ENCODE measurements around the gene BST2.

BST2 gene

DNA sequence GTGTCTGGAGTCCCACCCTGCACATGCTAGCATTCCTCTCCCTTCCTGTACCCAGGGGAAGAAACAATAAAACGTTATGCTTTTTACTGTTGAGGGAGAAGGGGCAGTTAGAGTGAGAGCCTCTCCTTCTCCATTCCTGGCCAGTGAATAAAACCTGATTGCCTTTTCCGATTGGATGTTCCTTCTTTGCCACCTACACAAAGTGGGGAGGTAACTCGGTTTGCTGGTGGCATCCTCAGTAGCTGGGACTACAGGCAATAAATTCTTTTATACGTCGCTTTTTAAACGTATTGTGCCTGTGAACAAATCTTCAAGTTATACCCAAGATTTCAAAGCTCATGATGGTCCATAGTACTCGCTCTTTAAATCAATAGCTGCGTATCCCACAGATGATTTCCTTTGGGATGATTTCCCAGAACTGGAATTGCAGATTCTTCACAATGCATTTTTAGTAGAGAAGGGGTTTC lies 13.8 kb upstream of the BST2 start:
- Histone ChIP-seq H3K4me1 (ENCODE audit: control insufficient read depth in 1 of 2, insufficient read depth in 2 of 2, low read length in 2 of 2) (peaks cover 12 to 13% of the 10 kb centered on the region in 2 donors), H3K36me3 (ENCODE audit: control insufficient read depth in 1 of 2, insufficient read depth in 2 of 2, low read length in 2 of 2) (peaks cover 0 to 10% of the 10 kb centered on the region in 2 donors), H3K9ac (ENCODE audit: low read depth in 1 of 2, low read length in 2 of 2) (peak overlapping the region; percentile 41 to 63), H3K27ac (ENCODE audit: low read depth, low read length) (peak overlapping the region; percentile 34), H3K9me3 (ENCODE audit: control insufficient read depth in 1 of 2, low read length in 2 of 2) (no peaks in the 10 kb centered on the region), H3K27me3 (ENCODE audit: control insufficient read depth in 1 of 2, insufficient read depth in 2 of 2, low read length in 2 of 2) (no peaks in the 10 kb centered on the region), H3K4me3 (ENCODE audit: low read depth in 1 of 2, low read length in 2 of 2) (peak overlapping the region; percentile 69 to 78)

DNA sequence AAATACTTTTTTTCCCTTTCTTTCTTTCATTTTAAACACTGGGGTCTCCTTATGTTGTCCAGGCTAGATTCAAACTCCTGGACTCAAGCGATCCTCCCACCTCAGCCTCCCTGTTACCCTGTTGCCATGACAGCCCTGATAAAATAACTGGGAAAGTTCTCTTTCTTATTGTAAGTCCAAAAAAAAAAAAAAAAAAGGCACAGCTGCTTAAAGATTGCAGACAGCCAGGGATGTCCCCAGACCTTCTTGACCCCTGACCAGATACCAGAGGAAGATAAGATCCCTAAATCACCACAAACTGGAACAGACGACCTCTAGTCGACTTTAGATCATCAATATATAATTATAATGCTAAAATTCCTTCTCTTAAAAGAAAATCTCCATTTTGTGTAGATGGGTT lies 13.3 kb upstream of the BST2 start:
- H3K27ac ChIP-seq (ENCODE audit: low read depth, low read length) = no peak overlapping the region

DNA sequence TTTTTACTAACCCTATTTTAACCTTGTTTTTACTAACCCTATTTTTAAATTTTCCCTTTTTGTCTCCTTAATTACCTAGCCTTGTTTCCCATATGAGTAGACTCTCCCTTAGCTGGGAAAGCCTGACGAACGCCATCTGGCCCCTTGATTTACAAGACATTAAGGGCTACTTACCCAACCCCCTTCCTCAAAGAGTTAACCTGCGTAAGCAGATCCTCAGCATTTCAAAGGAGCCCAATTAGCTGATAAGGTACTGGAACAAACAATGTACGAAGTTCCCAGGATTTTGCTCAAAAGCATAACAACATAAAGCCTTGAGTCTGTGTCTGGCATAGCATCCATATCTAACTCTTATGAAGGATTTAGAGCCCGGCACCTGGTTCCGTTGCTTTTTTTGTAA lies 9.7 kb upstream of the BST2 start:
- H3K4me1 ChIP-seq (ENCODE audit: control insufficient read depth in 1 of 2, insufficient read depth in 2 of 2, low read length in 2 of 2) = peaks cover 6% of the 10 kb centered on the region in 2 donors
- H3K27ac ChIP-seq (ENCODE audit: low read depth, low read length) = no peak overlapping the region
- no peaks in the 10 kb centered on the region for H3K9me3 ChIP-seq (ENCODE audit: control insufficient read depth in 1 of 2, low read length in 2 of 2)
- H3K27me3 ChIP-seq (ENCODE audit: control insufficient read depth in 1 of 2, insufficient read depth in 2 of 2, low read length in 2 of 2) = no peaks in the 10 kb centered on the region
- H3K9ac ChIP-seq (ENCODE audit: low read depth in 1 of 2, low read length in 2 of 2) = no peak overlapping the region
- no peak overlapping the region for H3K4me3 ChIP-seq (ENCODE audit: low read depth in 1 of 2, low read length in 2 of 2)
- peaks cover 0 to 20% of the 10 kb centered on the region in 2 donors for H3K36me3 ChIP-seq (ENCODE audit: control insufficient read depth in 1 of 2, insufficient read depth in 2 of 2, low read length in 2 of 2)

More for the DNA sequence above, 13.3 kb upstream of the BST2 start:
- Histone ChIP-seq H3K27me3 (ENCODE audit: control insufficient read depth in 1 of 2, insufficient read depth in 2 of 2, low read length in 2 of 2) (no peaks in the 10 kb centered on the region), H3K9ac (ENCODE audit: low read depth in 1 of 2, low read length in 2 of 2) (no peak overlapping the region), H3K4me3 (ENCODE audit: low read depth in 1 of 2, low read length in 2 of 2) (peak overlapping the region; percentile 69 to 78), H3K9me3 (ENCODE audit: control insufficient read depth in 1 of 2, low read length in 2 of 2) (no peaks in the 10 kb centered on the region), H3K36me3 (ENCODE audit: control insufficient read depth in 1 of 2, insufficient read depth in 2 of 2, low read length in 2 of 2) (peaks cover 0 to 11% of the 10 kb centered on the region in 2 donors), H3K4me1 (ENCODE audit: control insufficient read depth in 1 of 2, insufficient read depth in 2 of 2, low read length in 2 of 2) (peaks cover 12 to 13% of the 10 kb centered on the region in 2 donors)

- Histone ChIP-seq H3K4me3 (ENCODE audit: low read depth in 1 of 2, low read length in 2 of 2) (no peak overlapping the region), H3K36me3 (ENCODE audit: control insufficient read depth in 1 of 2, insufficient read depth in 2 of 2, low read length in 2 of 2) (peaks cover 0 to 20% of the 10 kb centered on the region in 2 donors), H3K9me3 (ENCODE audit: control insufficient read depth in 1 of 2, low read length in 2 of 2) (no peaks in the 10 kb centered on the region), H3K27me3 (ENCODE audit: control insufficient read depth in 1 of 2, insufficient read depth in 2 of 2, low read length in 2 of 2) (no peaks in the 10 kb centered on the region), H3K27ac (ENCODE audit: low read depth, low read length) (no peak overlapping the region), H3K4me1 (ENCODE audit: control insufficient read depth in 1 of 2, insufficient read depth in 2 of 2, low read length in 2 of 2) (peaks cover 3 to 4% of the 10 kb centered on the region in 2 donors), H3K9ac (ENCODE audit: low read depth in 1 of 2, low read length in 2 of 2) (no peak overlapping the region)
These were observed 8.7 kb upstream of the BST2 start for GRCh38 chr19:17414097-17414496.

DNA sequence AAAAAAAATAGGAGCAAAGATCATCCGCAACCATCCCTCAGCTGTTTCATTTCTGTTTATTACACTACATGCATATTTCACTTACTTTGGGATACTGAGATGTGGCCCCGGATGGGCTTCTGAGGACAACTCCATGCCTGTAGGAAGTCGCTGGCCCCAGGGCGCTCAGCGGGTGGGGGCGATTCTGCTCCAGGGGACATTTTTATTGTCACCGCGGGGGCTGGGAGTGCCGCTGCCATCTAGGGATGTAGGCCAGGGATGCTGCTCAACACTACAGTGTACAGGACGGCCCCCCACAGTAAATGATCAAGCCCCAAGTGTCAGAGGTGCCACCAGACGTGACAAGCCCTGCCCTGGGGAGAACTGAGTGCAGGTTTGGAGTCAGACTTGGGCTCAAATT lies 6.4 kb upstream of the BST2 start:
- Histone ChIP-seq H3K4me3 (ENCODE audit: low read depth in 1 of 2, low read length in 2 of 2) (no peak overlapping the region), H3K36me3 (ENCODE audit: control insufficient read depth in 1 of 2, insufficient read depth in 2 of 2, low read length in 2 of 2) (peaks cover 0 to 20% of the 10 kb centered on the region in 2 donors), H3K27me3 (ENCODE audit: control insufficient read depth in 1 of 2, insufficient read depth in 2 of 2, low read length in 2 of 2) (no peaks in the 10 kb centered on the region), H3K27ac (ENCODE audit: low read depth, low read length) (no peak overlapping the region), H3K9me3 (ENCODE audit: control insufficient read depth in 1 of 2, low read length in 2 of 2) (no peaks in the 10 kb centered on the region), H3K9ac (ENCODE audit: low read depth in 1 of 2, low read length in 2 of 2) (no peak overlapping the region), H3K4me1 (ENCODE audit: control insufficient read depth in 1 of 2, insufficient read depth in 2 of 2, low read length in 2 of 2) (peaks cover 4 to 8% of the 10 kb centered on the region in 2 donors)

GRCh38 chr19:17409990-17410389 lies 4.6 kb upstream of the BST2 start:
- no peaks in the 10 kb centered on the region for H3K27me3 ChIP-seq (ENCODE audit: control insufficient read depth in 1 of 2, insufficient read depth in 2 of 2, low read length in 2 of 2)
- no peak overlapping the region for H3K27ac ChIP-seq (ENCODE audit: low read depth, low read length)
- H3K9me3 ChIP-seq (ENCODE audit: control insufficient read depth in 1 of 2, low read length in 2 of 2) = no peaks in the 10 kb centered on the region
- no peak overlapping the region for H3K9ac ChIP-seq (ENCODE audit: low read depth in 1 of 2, low read length in 2 of 2)
- peaks cover 20 to 21% of the 10 kb centered on the region in 2 donors for H3K4me1 ChIP-seq (ENCODE audit: control insufficient read depth in 1 of 2, insufficient read depth in 2 of 2, low read length in 2 of 2)
- H3K36me3 ChIP-seq (ENCODE audit: control insufficient read depth in 1 of 2, insufficient read depth in 2 of 2, low read length in 2 of 2) = peaks cover 0 to 20% of the 10 kb centered on the region in 2 donors
- H3K4me3 ChIP-seq (ENCODE audit: low read depth in 1 of 2, low read length in 2 of 2) = no peak overlapping the region

DNA sequence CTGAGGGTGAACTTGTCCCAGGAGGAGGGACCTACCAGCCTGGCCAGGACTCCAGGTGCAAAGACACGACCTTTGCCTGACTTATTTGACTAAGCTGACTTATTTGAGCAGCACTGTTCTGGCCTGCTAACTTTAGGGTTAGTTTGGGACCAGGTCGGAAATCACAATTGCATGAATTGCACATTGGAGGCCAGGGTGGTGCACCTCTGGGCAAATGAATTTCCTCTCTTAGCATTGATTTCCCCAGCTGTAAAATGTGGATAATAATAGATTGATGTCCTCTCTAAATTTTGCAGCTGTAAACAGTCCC lies 1.4 kb upstream of the BST2 start:
- H3K27ac ChIP-seq (ENCODE audit: low read depth, low read length) = peak overlapping the region; percentile 87
- H3K9ac ChIP-seq (ENCODE audit: low read depth in 1 of 2, low read length in 2 of 2) = peak overlapping the region; percentile 68 to 91
- peaks cover 23 to 28% of the 10 kb centered on the region in 2 donors for H3K4me1 ChIP-seq (ENCODE audit: control insufficient read depth in 1 of 2, insufficient read depth in 2 of 2, low read length in 2 of 2)

DNA sequence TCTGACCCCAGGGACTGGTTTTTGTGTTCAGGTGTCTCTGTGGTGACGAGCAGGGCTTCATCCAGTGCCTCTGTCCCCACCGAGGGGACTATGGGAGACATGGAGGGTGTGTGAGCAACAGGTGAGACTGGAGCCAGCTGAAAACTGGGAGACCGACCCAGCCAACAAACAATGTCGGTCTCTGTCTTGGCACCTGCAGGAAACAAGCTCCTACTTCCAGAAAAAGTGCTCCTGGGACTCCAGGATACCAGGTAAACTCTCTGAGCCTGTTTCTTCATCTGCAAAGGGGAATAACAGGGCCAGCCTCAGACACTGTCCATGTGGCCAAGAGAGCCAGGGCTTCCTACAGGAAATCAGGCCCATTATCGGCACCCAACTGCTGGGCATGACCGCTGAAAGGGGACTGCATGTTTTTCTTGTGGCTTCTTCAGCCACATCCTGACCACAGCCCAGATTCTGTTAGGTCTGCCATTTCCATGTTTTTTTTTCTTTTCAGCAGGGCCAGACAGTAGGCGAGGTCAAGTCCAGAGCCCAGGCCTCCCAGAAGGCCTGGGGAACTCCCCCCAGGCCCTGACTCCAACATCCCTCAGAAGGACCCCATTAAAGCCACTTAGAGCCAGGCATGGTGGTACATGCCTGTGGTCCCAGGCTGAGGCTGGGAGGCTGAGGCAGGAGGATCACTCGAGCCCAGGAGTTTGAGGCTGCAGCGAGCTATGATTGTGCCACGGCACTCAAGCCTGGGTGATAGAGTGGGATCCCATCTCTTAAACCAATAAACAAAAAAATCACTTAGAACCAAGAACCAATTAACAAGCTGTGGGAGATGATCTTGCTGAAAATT lies 836 bp upstream of the BST2 start:
- Histone ChIP-seq H3K4me3 (ENCODE audit: low read depth in 1 of 2, low read length in 2 of 2) (peak overlapping the region; percentile 68 to 80), H3K36me3 (ENCODE audit: control insufficient read depth in 1 of 2, insufficient read depth in 2 of 2, low read length in 2 of 2) (peaks cover 0 to 3% of the 10 kb centered on the region in 2 donors), H3K9me3 (ENCODE audit: control insufficient read depth in 1 of 2, low read length in 2 of 2) (no peaks in the 10 kb centered on the region), H3K9ac (ENCODE audit: low read depth in 1 of 2, low read length in 2 of 2) (peak overlapping the region; percentile 68 to 91), H3K4me1 (ENCODE audit: control insufficient read depth in 1 of 2, insufficient read depth in 2 of 2, low read length in 2 of 2) (peaks cover 23 to 28% of the 10 kb centered on the region in 2 donors), H3K27ac (ENCODE audit: low read depth, low read length) (peak overlapping the region; percentile 87), H3K27me3 (ENCODE audit: control insufficient read depth in 1 of 2, insufficient read depth in 2 of 2, low read length in 2 of 2) (no peaks in the 10 kb centered on the region)

More for the DNA sequence above, 1.4 kb upstream of the BST2 start:
- peaks cover 0 to 7% of the 10 kb centered on the region in 2 donors for H3K36me3 ChIP-seq (ENCODE audit: control insufficient read depth in 1 of 2, insufficient read depth in 2 of 2, low read length in 2 of 2)
- H3K4me3 ChIP-seq (ENCODE audit: low read depth in 1 of 2, low read length in 2 of 2) = peak overlapping the region; percentile 68 to 80
- H3K27me3 ChIP-seq (ENCODE audit: control insufficient read depth in 1 of 2, insufficient read depth in 2 of 2, low read length in 2 of 2) = no peaks in the 10 kb centered on the region
- no peaks in the 10 kb centered on the region for H3K9me3 ChIP-seq (ENCODE audit: control insufficient read depth in 1 of 2, low read length in 2 of 2)

DNA sequence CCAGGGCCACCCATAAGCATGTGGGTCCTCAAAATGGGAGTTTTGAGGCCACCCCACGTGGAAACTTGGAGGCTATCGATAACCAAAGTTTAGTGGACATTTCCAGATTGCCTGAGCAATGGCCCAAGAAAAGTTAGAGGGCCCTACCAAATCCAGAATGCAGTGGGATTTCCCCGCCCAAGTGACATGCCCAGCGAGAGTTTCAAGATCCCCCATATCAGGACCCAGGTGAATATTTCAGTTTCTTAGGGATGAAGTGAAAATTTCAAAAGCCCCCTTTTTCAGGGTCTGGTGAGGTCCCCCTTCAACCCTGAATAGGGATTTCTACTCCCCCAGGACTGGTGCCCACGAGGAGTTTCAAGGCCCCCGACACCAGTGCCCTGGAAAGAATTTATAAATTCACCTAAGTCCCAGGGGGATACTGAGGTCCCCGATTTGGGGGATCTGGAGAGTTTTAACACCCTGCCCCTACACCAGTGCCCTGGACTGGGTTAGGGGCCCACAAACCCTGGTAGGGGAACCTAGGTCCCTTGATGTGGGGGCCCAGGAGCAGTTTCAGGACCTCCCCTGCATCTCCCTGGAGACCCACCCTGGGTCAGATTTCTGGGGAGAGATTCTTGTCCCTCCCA lies 695 bp downstream of the BST2 start:
- peak overlapping the region; percentile 87 for H3K27ac ChIP-seq (ENCODE audit: low read depth, low read length)
- H3K36me3 ChIP-seq (ENCODE audit: control insufficient read depth in 1 of 2, insufficient read depth in 2 of 2, low read length in 2 of 2) = peaks cover 0 to 3% of the 10 kb centered on the region in 2 donors
- H3K9me3 ChIP-seq (ENCODE audit: control insufficient read depth in 1 of 2, low read length in 2 of 2) = no peaks in the 10 kb centered on the region
- H3K4me3 ChIP-seq (ENCODE audit: low read depth in 1 of 2, low read length in 2 of 2) = peak overlapping the region; percentile 68 to 80
- peaks cover 23 to 28% of the 10 kb centered on the region in 2 donors for H3K4me1 ChIP-seq (ENCODE audit: control insufficient read depth in 1 of 2, insufficient read depth in 2 of 2, low read length in 2 of 2)
- H3K9ac ChIP-seq (ENCODE audit: low read depth in 1 of 2, low read length in 2 of 2) = peak overlapping the region; percentile 68 to 91
- no peaks in the 10 kb centered on the region for H3K27me3 ChIP-seq (ENCODE audit: control insufficient read depth in 1 of 2, insufficient read depth in 2 of 2, low read length in 2 of 2)

GRCh38 chr19:17404015-17404414 lies 1.4 kb downstream of the BST2 start:
- no peaks in the 10 kb centered on the region for H3K9me3 ChIP-seq (ENCODE audit: control insufficient read depth in 1 of 2, low read length in 2 of 2)
- H3K9ac ChIP-seq (ENCODE audit: low read depth in 1 of 2, low read length in 2 of 2) = peak overlapping the region; percentile 68 to 91
- peak overlapping the region; percentile 68 to 80 for H3K4me3 ChIP-seq (ENCODE audit: low read depth in 1 of 2, low read length in 2 of 2)
- peaks cover 23 to 28% of the 10 kb centered on the region in 2 donors for H3K4me1 ChIP-seq (ENCODE audit: control insufficient read depth in 1 of 2, insufficient read depth in 2 of 2, low read length in 2 of 2)
- H3K36me3 ChIP-seq (ENCODE audit: control insufficient read depth in 1 of 2, insufficient read depth in 2 of 2, low read length in 2 of 2) = peaks cover 0 to 3% of the 10 kb centered on the region in 2 donors
- H3K27me3 ChIP-seq (ENCODE audit: control insufficient read depth in 1 of 2, insufficient read depth in 2 of 2, low read length in 2 of 2) = no peaks in the 10 kb centered on the region
- no peak overlapping the region for H3K27ac ChIP-seq (ENCODE audit: low read depth, low read length)

Measured in duodenal mucosa (tissue), 2 donors.